Endodermal cell (in vitro differentiated cells): Measurements from ENCODE around the gene CCDC33. TPM values are rescaled to one million over a fixed set of nuclear protein-coding genes. Genes with fewer than 3 reads are reported as not detected.

Experiments
- DNase-seq: peaks from one replicate; pipeline ENCODE4 v3.0.0-alpha.2; 2017
- H3K27ac ChIP-seq: 2 replicates; pipeline ENCODE4 v1.5.1; 2013; ENCODE audit warnings: mild to moderate bottlenecking, low read depth, low read length, moderate library complexity
- H3K27me3 ChIP-seq: 2 replicates; pipeline ENCODE4 v1.6.1; 2013; ENCODE audit warnings: mild to moderate bottlenecking, low read length, moderate library complexity; ENCODE audit not compliant: insufficient read depth, control insufficient read depth, poor library complexity, severe bottlenecking
- H3K36me3 ChIP-seq: 2 replicates; pipeline ENCODE4 v1.7.0; 2013; ENCODE audit warnings: mild to moderate bottlenecking, low read length, moderate library complexity; ENCODE audit not compliant: control insufficient read depth, insufficient read depth
- H3K4me1 ChIP-seq: one replicate; pipeline ENCODE4 v1.7.0; 2013; ENCODE audit warnings: low read length; ENCODE audit not compliant: control insufficient read depth, insufficient read depth
- H3K4me3 ChIP-seq: 2 replicates; pipeline ENCODE4 v1.5.1; 2013; ENCODE audit warnings: mild to moderate bottlenecking, low read length, moderate library complexity
- H3K9ac ChIP-seq: 2 replicates; pipeline ENCODE4 v1.6.1; 2013; ENCODE audit warnings: mild to moderate bottlenecking, low read length, moderate library complexity; ENCODE audit not compliant: poor library complexity, severe bottlenecking; ENCODE audit errors: extremely low read depth
- H3K9me3 ChIP-seq: 2 replicates; pipeline ENCODE4 v1.6.1; 2013; ENCODE audit warnings: mild to moderate bottlenecking, low read length, moderate library complexity; ENCODE audit not compliant: control insufficient read depth
- H3K27ac Mint-ChIP-seq: 2 replicates; pipeline ENCODE4 v1.8.0; 2020; ENCODE audit warnings: mixed read lengths
- H3K27me3 Mint-ChIP-seq: 2 replicates; pipeline ENCODE4 v1.8.0; 2021; ENCODE audit warnings: mild to moderate bottlenecking, mixed read lengths; ENCODE audit not compliant: insufficient read depth
- H3K36me3 Mint-ChIP-seq: 2 replicates; pipeline ENCODE4 v1.8.0; 2020; ENCODE audit warnings: low read depth, mixed read lengths
- H3K4me1 Mint-ChIP-seq: 2 replicates; pipeline ENCODE4 v1.8.0; 2020; ENCODE audit warnings: mixed read lengths
- H3K4me3 Mint-ChIP-seq: 2 replicates; pipeline ENCODE4 v1.8.0; 2020; ENCODE audit warnings: mild to moderate bottlenecking, moderate library complexity, mixed read lengths
- H3K9me3 Mint-ChIP-seq: 2 replicates; pipeline ENCODE4 v1.8.0; 2020; ENCODE audit warnings: mild to moderate bottlenecking, mixed read lengths
- CTCF ChIP-seq: fragments of 200-600 bp; sonication (generic); conservative IDR thresholded peaks from 2 replicates; pipeline ENCODE4 v1.5.0; 2021; ENCODE audit warnings: antibody characterized with exemption, mild to moderate bottlenecking
- WGBS, 2 experiments: methylation state at CpG; one replicate each; pipeline versions ENCODE4 v1.1.5 to v1.1.7; 2013; ENCODE audit warnings: missing lambda C conversion rate in 2 of 2, mixed read lengths in 1 of 2; ENCODE audit not compliant: insufficient coverage in 1 of 2, insufficient read length in 1 of 2; 5-methylcytosine and 5-hydroxymethylcytosine counted together
- long read RNA-seq, 4 experiments: library from polyadenylated mRNA in 2 of 4; library from RNA in 1 of 4; library from capped mRNA in 1 of 4; stranded (forward) in 3 of 4; unstranded in 1 of 4; transcript quantifications; one replicate each; pipeline ENCODE4 v2.0.0, GENCODE V29; 2020 to 2021; ENCODE audit warnings: inconsistent platforms in 1 of 4
- polyA plus RNA-seq, 2 experiments: library from polyadenylated mRNA; stranded (reverse); fragments of 50-300 nt; gene quantifications; one replicate each; pipeline ENCODE4 v1.2.3, GENCODE V29; 2013
- total RNA-seq, 2 donors: library from RNA; stranded (reverse); fragmentation: NEBNext Ultra II Directional in 1 of 2; extraction: Animal tissue kit (Norgen Biotek cat#: 25700) in 1 of 2; gene quantifications; 2 replicates in 1 of 2; 3 replicates in 1 of 2; pipeline ENCODE4 v1.2.1, GENCODE V29; 2021

Gene CCDC33
- 1 to 10 TPM; 2.8 to 3.5 TPM for total RNA-seq
- 4.3 TPM for polyA plus RNA-seq (2013, experiment 1 of 2)
- polyA plus RNA-seq (2013, experiment 2 of 2), result 2.9 TPM
- long read RNA-seq, experiment 1, partial matches to known transcripts, result 0 of 1 reads
- long read RNA-seq, experiment 1, other reads (novel, unspliced or antisense), result 1 of 1 reads
- long read RNA-seq, experiment 2, partial matches to known transcripts, result 0 of 2 reads
- long read RNA-seq, experiment 2, other reads (novel, unspliced or antisense), result 2 of 2 reads
- long read RNA-seq, experiment 3, partial matches to known transcripts, result 0 of 3 reads
- long read RNA-seq, experiment 3, other reads (novel, unspliced or antisense), result 3 of 3 reads
- long read RNA-seq, experiment 4, partial matches to known transcripts, result 0 of 4 reads
- long read RNA-seq, experiment 4, other reads (novel, unspliced or antisense), result 3 of 4 reads

- H3K9ac ChIP-seq, result no peak within 1 kb of the TSS
- Mint-ChIP-seq H3K27me3 (peaks cover 7% of the 10 kb centered on the region), H3K4me1 (peaks cover 23% of the 10 kb centered on the region), H3K4me3 (no peak within 1 kb of the TSS), H3K9me3 (no peaks in the 10 kb centered on the region), H3K27ac (no peak within 1 kb of the TSS), H3K36me3 (no peaks in the 10 kb centered on the region)
- 83 to 92% methylated on average over 5 to 6 of the region's 6 CpGs for WGBS, 2 experiments
- no peaks in the 10 kb centered on the region for H3K4me1 ChIP-seq
- H3K9me3 ChIP-seq, result no peaks in the 10 kb centered on the region
- no peak within 1 kb of the TSS for H3K27ac ChIP-seq
- no peak for DNase-seq
- no peak for TF ChIP-seq CTCF
- H3K36me3 ChIP-seq, result no peaks in the 10 kb centered on the region
- H3K27me3 ChIP-seq, result no peaks in the 10 kb centered on the region
- no peak within 1 kb of the TSS for H3K4me3 ChIP-seq
These were observed at the start of gene CCDC33 for GRCh38 chr15:74235962-74236361. Gene CCDC33 (plus strand): TSS chr15:74236326. CDS start chr15:74236720, 394 bp downstream.

- Histone ChIP-seq H3K4me3 (no peak overlapping the region), H3K36me3 (no peaks in the 10 kb centered on the region), H3K4me1 (no peaks in the 10 kb centered on the region), H3K9ac (no peak overlapping the region), H3K27me3 (no peaks in the 10 kb centered on the region), H3K27ac (no peak overlapping the region), H3K9me3 (no peaks in the 10 kb centered on the region)
- Mint-ChIP-seq H3K4me1 (no peaks in the 10 kb centered on the region), H3K27me3 (no peaks in the 10 kb centered on the region), H3K9me3 (no peaks in the 10 kb centered on the region), H3K36me3 (no peaks in the 10 kb centered on the region), H3K4me3 (no peak overlapping the region), H3K27ac (no peak overlapping the region)
- no peak for TF ChIP-seq CTCF
- WGBS, 2 experiments, result 91 to 98% methylated on average over 7 to 11 of the region's 11 CpGs
- no peak for DNase-seq
These were observed 47.9 kb upstream of the CCDC33 start for GRCh38 chr15:74188216-74188615.

- H3K27me3 Mint-ChIP-seq, result no peaks in the 10 kb centered on the region
- no peak for DNase-seq
- Histone ChIP-seq H3K4me3 (no peak overlapping the region), H3K4me1 (no peaks in the 10 kb centered on the region), H3K27ac (no peak overlapping the region), H3K36me3 (no peaks in the 10 kb centered on the region), H3K9me3 (no peaks in the 10 kb centered on the region), H3K27me3 (no peaks in the 10 kb centered on the region), H3K9ac (no peak overlapping the region)
- 78 to 93% methylated on average over 3 of the region's 3 CpGs for WGBS, 2 experiments
- no peak overlapping the region for H3K27ac Mint-ChIP-seq
- H3K9me3 Mint-ChIP-seq, result no peaks in the 10 kb centered on the region
- H3K4me3 Mint-ChIP-seq, result no peak overlapping the region
- TF ChIP-seq CTCF, result no peak
- no peaks in the 10 kb centered on the region for H3K4me1 Mint-ChIP-seq
- peaks cover 3% of the 10 kb centered on the region for H3K36me3 Mint-ChIP-seq
These were observed 44.3 kb upstream of the CCDC33 start for GRCh38 chr15:74191798-74192197.
